NCI-H1694 treated with DMSO at 0.1 percent for 48 hours (cell line): Measurements from ENCODE around the gene SOBP.

ENCODE experiments used
- DNase-seq: peaks from one replicate; lab custom pipeline; 2025; lab: John Stamatoyannopoulos, UW

SOBP gene

GRCh38 chr6:107695061-107695720 is 205.3 kb downstream of the SOBP start:
- no peak for DNase-seq

- DNase-seq = no peak
Measured at GRCh38 chr6:107697682-107698081, 207.8 kb downstream of the SOBP start.

- DNase-seq = no peak
Measured at GRCh38 chr6:107698146-107698545, 208.2 kb downstream of the SOBP start.

GRCh38 chr6:107699254-107699653 is 209.3 kb downstream of the SOBP start:
- no peak for DNase-seq

- no peak for DNase-seq
Measured at GRCh38 chr6:107699697-107700325, 209.9 kb downstream of the SOBP start.

GRCh38 chr6:107703606-107704005 is 213.7 kb downstream of the SOBP start:
- DNase-seq = no peak

- peak; percentile 22 for DNase-seq
Measured at GRCh38 chr6:107704347-107705013, 214.6 kb downstream of the SOBP start.

GRCh38 chr6:107706516-107707115 is 216.7 kb downstream of the SOBP start:
- DNase-seq = no peak

GRCh38 chr6:107707346-107708275 is 217.7 kb downstream of the SOBP start:
- DNase-seq = no peak

- DNase-seq = no peak
Measured at GRCh38 chr6:107708435-107708834, 218.5 kb downstream of the SOBP start.

- DNase-seq = no peak
Measured at GRCh38 chr6:107709341-107709740, 219.4 kb downstream of the SOBP start.
